ENCODE results near the gene ACTL10.

DNA sequence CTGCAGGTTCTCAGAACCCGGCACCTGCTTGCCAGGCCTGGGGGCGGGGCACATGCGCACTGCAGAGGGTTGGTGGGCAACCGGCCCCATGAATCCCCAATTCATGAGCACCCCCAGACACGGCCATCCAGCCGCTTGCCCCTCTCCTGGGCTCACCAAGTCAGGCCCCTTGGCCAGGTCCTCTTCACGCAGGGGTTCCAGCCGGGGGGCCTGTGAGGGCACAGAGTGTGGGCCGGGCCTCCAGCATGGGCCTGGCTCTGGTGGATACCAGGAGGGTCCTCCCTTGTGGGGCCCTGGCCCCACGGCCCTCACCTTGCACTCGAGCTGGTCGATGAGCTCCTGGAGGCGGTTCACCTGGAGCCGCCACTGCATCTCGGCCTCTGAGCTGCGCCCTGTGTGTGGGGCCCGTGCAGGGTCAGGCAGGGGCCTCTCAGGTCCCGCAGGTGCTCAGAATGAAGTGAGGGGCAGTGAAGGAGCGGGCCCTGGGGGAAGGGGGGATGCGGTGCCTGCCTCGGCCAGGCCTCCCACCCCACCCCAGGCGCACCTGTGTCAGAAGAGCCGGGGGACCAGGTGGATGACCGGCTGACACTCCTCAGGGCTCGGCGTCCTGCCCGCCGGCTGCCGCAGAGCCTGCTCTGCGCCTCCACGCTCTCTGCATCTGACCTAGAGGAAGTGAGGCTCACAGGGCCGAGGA lies 7.3 kb upstream of the ACTL10 start:
- TF ChIP-seq SP1 (IDR thresholded peaks at IDR 0.05) (no peak), NFRKB (IDR thresholded peaks at IDR 0.05) (no peak), FOXM1 (IDR thresholded peaks at IDR 0.05; ENCODE audit: borderline replicate concordance) (no peak), FOXA1 (IDR thresholded peaks at IDR 0.05) (no peak), TARDBP (IDR thresholded peaks at IDR 0.05) (no peak), CTBP1 (IDR thresholded peaks at IDR 0.05; ENCODE audit: borderline replicate concordance) (no peak), BHLHE40 (IDR thresholded peaks at IDR 0.05; ENCODE audit: borderline replicate concordance) (no peak), HDGF (IDR thresholded peaks at IDR 0.05; ENCODE audit: borderline replicate concordance) (no peak), FOXK2 (IDR thresholded peaks at IDR 0.05) (no peak), ARNT (IDR thresholded peaks at IDR 0.05) (no peak)

Measured in HEK293T (cell line).